NCI-H2029 treated with DMSO at 0.1 percent for 48 hours (cell line): ENCODE data around the gene MBTPS2.
"Not testable (repeated sequence)": the region's sequence is repeated elsewhere in the genome, so short reads cannot be mapped to it uniquely, and the experiment has no call there.

Source experiments
- DNase-seq: peaks from one replicate; lab custom pipeline; 2025; lab: John Stamatoyannopoulos, UW

MBTPS2 gene

GRCh38 chrX:21839334-21840192, at the start of gene MBTPS2:
MBTPS2 (plus strand) TSS chrX:21839617; CDS start chrX:21839735, 118 bp downstream.
- DNase-seq = peak; percentile 74

GRCh38 chrX:21798677-21799219, 40.7 kb upstream of the MBTPS2 start:
- peak; percentile 4 for DNase-seq

- no peak for DNase-seq
Measured at GRCh38 chrX:21799767-21800166, 39.6 kb upstream of the MBTPS2 start.

DNA sequence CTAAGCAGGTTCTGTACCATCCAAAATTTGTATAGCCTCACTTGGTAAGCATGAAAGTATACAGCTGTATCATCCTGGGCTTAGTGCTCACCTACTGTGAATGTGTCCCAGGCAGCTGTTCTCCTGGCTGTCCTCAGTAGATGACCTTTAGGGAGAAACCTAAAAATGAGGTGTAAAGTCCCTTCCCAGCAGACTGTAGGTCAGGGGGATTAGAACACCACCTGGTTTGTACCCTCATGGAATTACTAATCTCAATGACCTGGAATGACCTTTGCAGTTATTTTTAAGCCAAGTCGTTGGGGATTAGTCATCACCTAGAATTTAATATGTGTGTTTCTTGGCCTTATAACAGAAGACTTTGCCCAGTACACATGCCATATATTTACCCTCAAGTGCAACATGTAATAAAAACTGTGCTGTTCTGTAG, 39.1 kb upstream of the MBTPS2 start:
- no peak for DNase-seq

DNA sequence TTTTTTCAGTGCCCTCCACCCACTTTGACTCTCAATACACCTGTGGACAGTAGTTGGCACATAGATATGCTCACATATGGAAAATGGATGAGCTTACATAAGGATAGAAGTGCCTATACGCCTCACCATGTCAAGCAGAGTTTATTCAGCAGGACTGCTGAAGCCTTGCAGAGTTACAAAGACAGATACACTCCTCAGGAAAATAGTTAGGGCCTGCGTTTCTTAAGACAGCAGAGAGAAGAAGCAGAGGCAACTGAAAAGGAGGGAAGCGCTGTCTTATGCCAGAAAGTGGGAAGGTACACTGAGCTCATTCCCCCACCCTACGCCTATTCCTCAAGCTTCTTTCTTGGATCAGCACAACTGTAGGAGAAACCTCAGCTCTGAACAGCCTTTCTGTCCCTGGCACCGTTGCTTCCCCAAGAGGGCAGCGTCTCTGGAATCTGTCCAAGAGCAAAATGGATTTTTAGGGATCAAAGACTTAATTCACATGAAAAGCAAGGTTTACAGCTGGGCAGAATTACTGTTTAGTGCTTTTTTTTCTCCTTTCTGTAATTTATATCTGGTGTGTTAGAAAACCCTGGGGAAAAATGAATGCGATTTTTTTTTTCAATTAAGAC, 37.3 kb upstream of the MBTPS2 start:
- DNase-seq = no peak

DNA sequence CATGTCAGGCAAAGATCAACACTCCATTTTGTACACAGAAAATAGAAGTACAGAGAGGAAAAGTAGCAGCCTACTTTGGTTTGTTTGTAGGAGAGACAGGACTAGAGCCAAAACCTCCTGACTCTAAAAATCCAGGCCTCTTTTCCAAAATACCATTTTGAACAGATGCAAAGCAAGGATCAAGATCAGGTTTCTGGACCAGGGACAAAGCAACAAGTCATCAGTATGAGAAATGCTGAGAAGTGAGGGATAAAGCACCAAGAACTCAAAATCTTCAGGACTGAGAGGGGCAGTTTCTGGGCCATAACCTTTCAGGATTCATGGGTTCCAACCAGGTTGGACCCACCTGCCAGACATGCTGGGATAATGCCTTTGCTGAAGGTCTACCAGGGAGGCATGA, 36.6 kb upstream of the MBTPS2 start:
- DNase-seq = no peak

DNA sequence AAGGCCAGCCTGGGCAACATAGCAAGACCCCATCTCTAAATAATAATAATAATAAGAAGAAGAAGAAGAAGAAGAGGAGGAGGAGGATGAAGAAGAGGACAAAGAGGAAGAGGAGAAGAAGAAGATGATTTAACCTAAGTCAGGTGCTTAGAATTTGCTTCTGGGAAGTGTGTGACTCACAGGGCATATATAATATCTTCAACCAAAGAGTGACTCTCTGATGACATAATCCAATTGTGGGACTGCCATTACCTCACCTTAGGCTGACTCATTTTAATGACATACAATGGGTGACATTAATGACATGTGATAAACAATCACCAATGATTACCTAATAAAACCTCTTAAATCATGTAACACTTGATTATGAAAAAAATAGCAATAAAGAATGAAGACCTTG, 32.7 kb upstream of the MBTPS2 start:
- no peak for DNase-seq

- no peak for DNase-seq
Measured at GRCh38 chrX:21811832-21812231, 27.6 kb upstream of the MBTPS2 start.

GRCh38 chrX:21812628-21813027, 26.8 kb upstream of the MBTPS2 start:
- DNase-seq = no peak

- no peak for DNase-seq
Measured at GRCh38 chrX:21813612-21814368, 25.6 kb upstream of the MBTPS2 start.

DNA sequence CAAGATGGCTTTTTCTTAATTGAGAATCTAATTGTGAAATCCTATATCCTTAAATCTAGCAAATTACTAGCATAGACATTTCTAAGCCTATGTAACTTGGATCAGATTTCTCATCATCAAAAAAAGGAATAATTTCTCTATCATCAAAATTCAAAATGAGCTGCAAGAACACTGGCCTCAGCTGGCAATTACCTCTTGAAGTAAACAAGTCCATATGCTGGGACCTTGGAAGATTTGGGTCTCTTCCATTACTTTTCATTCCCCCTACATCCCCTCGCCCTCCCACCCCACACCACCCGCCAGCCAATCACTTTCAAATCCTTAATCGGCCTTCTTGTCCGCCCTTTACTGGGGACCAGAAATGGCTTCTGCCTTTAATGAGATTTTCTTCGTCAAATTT, 23.3 kb upstream of the MBTPS2 start:
- DNase-seq = no peak

GRCh38 chrX:21820170-21820569, 19.2 kb upstream of the MBTPS2 start:
- not testable (repeated sequence) for DNase-seq

DNA sequence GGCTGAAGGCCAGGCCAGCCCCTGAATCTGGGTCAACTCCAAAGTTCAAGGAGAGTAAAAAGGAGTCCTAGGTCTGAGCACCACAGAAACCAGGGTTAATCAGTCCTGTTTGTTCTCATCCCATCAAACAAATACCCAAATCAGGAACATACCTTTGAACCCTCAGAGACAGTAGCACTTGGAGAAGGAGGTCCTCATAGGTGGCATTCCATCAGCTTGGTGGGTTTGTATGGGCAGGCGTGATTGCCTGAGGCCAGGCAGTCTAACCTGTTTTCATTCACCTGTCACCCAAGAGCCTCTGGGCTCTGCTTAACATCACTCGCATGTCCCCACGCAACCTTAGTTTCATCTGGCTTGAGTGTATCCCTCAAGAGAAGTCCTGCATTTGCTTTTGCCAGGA, 17.5 kb upstream of the MBTPS2 start:
- no peak for DNase-seq

GRCh38 chrX:21831496-21831895, 7.9 kb upstream of the MBTPS2 start:
- no peak for DNase-seq

DNA sequence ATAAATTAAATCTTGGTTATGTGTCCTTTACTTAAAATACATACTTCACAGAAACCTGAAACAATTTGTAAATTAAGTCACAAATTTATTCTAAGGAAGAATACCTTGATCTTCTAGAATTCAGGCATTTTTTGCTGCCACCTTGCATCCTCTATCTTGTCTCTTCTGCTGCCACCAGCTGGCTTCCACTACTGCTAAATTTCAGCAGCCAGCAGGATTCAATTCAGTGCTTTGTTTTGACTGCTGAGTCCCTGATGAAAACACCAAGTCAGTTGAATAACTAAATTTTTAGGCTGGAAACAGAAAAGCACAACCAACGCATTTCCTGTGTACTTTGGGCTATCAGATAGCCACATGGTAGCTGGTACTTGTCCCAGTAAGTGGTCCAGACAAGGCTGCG, 2.4 kb upstream of the MBTPS2 start:
- DNase-seq = no peak

GRCh38 chrX:21838937-21839333, 482 bp upstream of the MBTPS2 start:
- DNase-seq = peak; percentile 15

GRCh38 chrX:21840193-21840545, 752 bp downstream of the MBTPS2 start:
- DNase-seq = no peak

GRCh38 chrX:21843179-21843578, 3.8 kb downstream of the MBTPS2 start:
- no peak for DNase-seq

DNA sequence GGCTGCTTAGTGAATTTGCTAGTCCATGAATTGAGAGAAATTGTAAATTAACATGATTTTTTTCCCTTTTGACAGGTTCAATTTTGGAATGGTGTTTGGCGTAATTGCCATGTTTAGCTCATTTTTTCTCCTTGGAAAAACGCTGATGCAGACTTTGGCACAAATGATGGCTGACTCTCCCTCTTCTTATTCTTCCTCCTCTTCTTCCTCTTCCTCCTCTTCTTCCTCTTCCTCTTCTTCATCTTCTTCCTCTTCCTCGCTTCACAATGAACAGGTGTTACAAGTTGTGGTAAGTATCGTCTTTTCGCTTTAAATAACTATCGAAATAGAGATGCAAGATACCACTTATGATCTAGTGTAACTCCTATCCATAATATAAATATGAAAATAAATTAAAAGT, 5.7 kb downstream of the MBTPS2 start:
- DNase-seq = no peak

GRCh38 chrX:21847342-21847741, 7.9 kb downstream of the MBTPS2 start:
- no peak for DNase-seq

- DNase-seq = no peak
Measured at GRCh38 chrX:21853578-21853977, 14.2 kb downstream of the MBTPS2 start.

DNA sequence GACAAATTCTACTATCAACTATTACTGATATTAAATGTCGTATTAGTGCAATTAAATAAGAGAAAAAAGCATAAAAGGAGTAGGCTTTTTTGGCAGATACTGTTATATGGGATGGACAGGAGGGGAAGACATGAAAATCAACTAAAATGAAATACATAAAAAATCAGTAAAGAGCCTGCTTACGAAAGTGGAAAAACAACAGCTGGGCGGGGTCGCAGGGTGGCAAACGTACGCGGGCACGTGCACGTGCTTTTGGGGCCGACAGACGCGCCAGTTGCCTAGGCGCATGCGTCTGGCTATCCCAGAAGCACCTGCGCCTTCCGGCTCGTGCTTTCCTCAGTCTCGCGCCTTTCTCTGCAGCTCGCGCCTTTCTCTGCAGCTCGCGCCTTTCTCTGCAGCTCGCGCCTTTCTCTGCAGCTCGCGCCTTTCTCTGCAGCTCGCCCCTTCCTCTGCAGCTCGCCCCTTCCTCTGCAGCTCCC, 16.6 kb downstream of the MBTPS2 start, which contains the start of gene YY2:
YY2 (plus strand) TSS at position 51 of the 479 bp plus-strand sequence. CDS start 498 bp downstream, outside the sequence.
- DNase-seq = no peak
